ENCODE measurements around the gene ATG7.

DNA sequence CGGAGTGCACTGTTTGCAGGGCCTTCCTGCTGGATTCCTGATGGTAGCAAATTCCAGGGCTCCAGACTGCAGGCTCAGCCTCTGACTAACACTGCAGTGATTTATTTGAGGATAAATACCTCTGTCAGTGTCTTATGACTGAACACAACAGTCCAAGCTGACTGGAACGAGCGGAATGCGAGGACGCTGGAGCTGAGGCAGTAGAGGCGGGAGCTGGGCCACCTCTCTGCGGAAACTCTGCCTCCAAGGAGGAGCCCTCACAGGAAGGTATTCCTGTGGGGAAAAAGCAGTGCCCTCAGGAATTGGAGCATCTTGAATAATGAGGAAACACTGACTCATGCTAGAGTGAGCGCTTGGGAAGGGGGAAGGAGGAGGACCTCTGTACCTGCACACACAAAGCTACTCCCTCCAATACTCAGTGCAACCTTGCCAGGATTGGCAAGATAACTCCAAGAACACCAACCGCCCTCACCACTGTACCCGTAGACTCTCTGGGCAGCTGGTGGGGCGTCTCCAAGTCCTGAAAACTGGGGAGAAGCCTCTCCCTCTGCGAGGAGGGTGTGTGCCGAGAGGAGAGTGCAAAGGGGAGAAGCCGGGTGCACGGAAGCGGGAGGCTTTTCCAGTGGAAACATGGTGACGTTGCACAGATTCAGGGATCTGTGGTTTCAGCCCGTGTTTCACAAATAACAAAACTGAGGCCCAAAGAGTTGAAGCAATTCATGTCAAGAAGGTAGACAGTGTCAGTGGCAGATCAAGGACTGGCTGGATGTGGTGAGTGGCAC lies 328.5 kb downstream of the ATG7 start:
- TF ChIP-seq YY1 (IDR thresholded peaks at IDR 0.05; ENCODE audit: insufficient read depth, insufficient read length), result no peak
- TF ChIP-seq ZNF274 (IDR thresholded peaks at IDR 0.05; ENCODE audit: low read depth, low read length), result no peak
- TF ChIP-seq SUZ12 (IDR thresholded peaks at IDR 0.05; ENCODE audit: extremely low read depth, insufficient read depth, insufficient read length), result no peak
